Endodermal cell (in vitro differentiated cells): ENCODE results near the gene AKR1B1. TPM values are rescaled to one million over a fixed set of nuclear protein-coding genes. Genes with fewer than 3 reads are reported as not detected.
A peak's percentile ranks its signal among the peaks of the same experiment; 100 is the strongest.

Experiments used
- DNase-seq: peaks from one replicate; pipeline ENCODE4 v3.0.0-alpha.2; 2017
- H3K27ac ChIP-seq: 2 replicates; pipeline ENCODE4 v1.5.1; 2013; ENCODE audit warnings: mild to moderate bottlenecking, low read depth, low read length, moderate library complexity
- H3K27me3 ChIP-seq: 2 replicates; pipeline ENCODE4 v1.6.1; 2013; ENCODE audit warnings: mild to moderate bottlenecking, low read length, moderate library complexity; ENCODE audit not compliant: insufficient read depth, control insufficient read depth, poor library complexity, severe bottlenecking
- H3K36me3 ChIP-seq: 2 replicates; pipeline ENCODE4 v1.7.0; 2013; ENCODE audit warnings: mild to moderate bottlenecking, low read length, moderate library complexity; ENCODE audit not compliant: control insufficient read depth, insufficient read depth
- H3K4me1 ChIP-seq: one replicate; pipeline ENCODE4 v1.7.0; 2013; ENCODE audit warnings: low read length; ENCODE audit not compliant: control insufficient read depth, insufficient read depth
- H3K4me3 ChIP-seq: 2 replicates; pipeline ENCODE4 v1.5.1; 2013; ENCODE audit warnings: mild to moderate bottlenecking, low read length, moderate library complexity
- H3K9ac ChIP-seq: 2 replicates; pipeline ENCODE4 v1.6.1; 2013; ENCODE audit warnings: mild to moderate bottlenecking, low read length, moderate library complexity; ENCODE audit not compliant: poor library complexity, severe bottlenecking; ENCODE audit errors: extremely low read depth
- H3K9me3 ChIP-seq: 2 replicates; pipeline ENCODE4 v1.6.1; 2013; ENCODE audit warnings: mild to moderate bottlenecking, low read length, moderate library complexity; ENCODE audit not compliant: control insufficient read depth
- H3K27ac Mint-ChIP-seq: 2 replicates; pipeline ENCODE4 v1.8.0; 2020; ENCODE audit warnings: mixed read lengths
- H3K27me3 Mint-ChIP-seq: 2 replicates; pipeline ENCODE4 v1.8.0; 2021; ENCODE audit warnings: mild to moderate bottlenecking, mixed read lengths; ENCODE audit not compliant: insufficient read depth
- H3K36me3 Mint-ChIP-seq: 2 replicates; pipeline ENCODE4 v1.8.0; 2020; ENCODE audit warnings: low read depth, mixed read lengths
- H3K4me1 Mint-ChIP-seq: 2 replicates; pipeline ENCODE4 v1.8.0; 2020; ENCODE audit warnings: mixed read lengths
- H3K4me3 Mint-ChIP-seq: 2 replicates; pipeline ENCODE4 v1.8.0; 2020; ENCODE audit warnings: mild to moderate bottlenecking, moderate library complexity, mixed read lengths
- H3K9me3 Mint-ChIP-seq: 2 replicates; pipeline ENCODE4 v1.8.0; 2020; ENCODE audit warnings: mild to moderate bottlenecking, mixed read lengths
- WGBS, 2 experiments: methylation state at CpG; one replicate each; pipeline versions ENCODE4 v1.1.5 to v1.1.7; 2013; ENCODE audit warnings: missing lambda C conversion rate in 2 of 2, mixed read lengths in 1 of 2; ENCODE audit not compliant: insufficient coverage in 1 of 2, insufficient read length in 1 of 2; 5-methylcytosine and 5-hydroxymethylcytosine counted together
- total RNA-seq, 2 donors: library from RNA; stranded (reverse); fragmentation: NEBNext Ultra II Directional in 1 of 2; extraction: Animal tissue kit (Norgen Biotek cat#: 25700) in 1 of 2; gene quantifications; 2 replicates in 1 of 2; 3 replicates in 1 of 2; pipeline ENCODE4 v1.2.1, GENCODE V29; 2021
- TF ChIP-seq, protein P1 (sequence below): fragments of 200-600 bp; sonication (generic); conservative IDR thresholded peaks from 2 replicates; pipeline ENCODE4 v1.5.0; 2021; ENCODE audit warnings: antibody characterized with exemption, mild to moderate bottlenecking

AKR1B1 gene
- total RNA-seq, 2 donors from 2014 or later: 152 to 216 TPM

DNA sequence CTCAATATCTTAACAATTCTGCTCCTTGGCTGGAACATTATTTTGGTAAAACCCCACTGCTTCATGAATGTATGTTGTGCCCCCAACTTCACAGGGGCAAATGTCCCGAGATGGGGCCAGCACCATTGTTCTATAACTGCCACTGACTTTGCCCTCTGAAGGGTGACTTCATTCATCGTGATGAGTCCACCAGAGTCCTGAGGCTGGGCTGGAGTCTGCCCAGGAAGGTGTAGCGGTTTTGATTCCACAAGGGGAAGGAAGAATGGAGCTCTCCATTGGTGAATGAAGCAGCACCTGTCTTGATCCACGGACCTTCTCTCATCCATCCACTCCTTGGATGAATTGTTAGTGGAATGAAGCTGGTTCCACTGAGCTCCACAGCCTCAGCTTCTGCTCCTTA, 18.4 kb downstream of the AKR1B1 start:
- Histone ChIP-seq H3K27me3 (no peaks in the 10 kb centered on the region), H3K4me3 (no peak overlapping the region), H3K9me3 (peaks cover 19% of the 10 kb centered on the region), H3K4me1 (no peaks in the 10 kb centered on the region), H3K36me3 (peaks cover 53% of the 10 kb centered on the region), H3K27ac (no peak overlapping the region), H3K9ac (no peak overlapping the region)
- WGBS, 2 experiments: 90 to 94% methylated on average over 4 of the region's 4 CpGs
- Mint-ChIP-seq H3K9me3 (peaks cover 11% of the 10 kb centered on the region), H3K4me3 (no peak overlapping the region), H3K27me3 (peaks cover 6% of the 10 kb centered on the region), H3K36me3 (peaks cover 59% of the 10 kb centered on the region), H3K27ac (no peak overlapping the region), H3K4me1 (no peaks in the 10 kb centered on the region)
- DNase-seq: peak; percentile 24
- TF ChIP-seq, protein P1, sequence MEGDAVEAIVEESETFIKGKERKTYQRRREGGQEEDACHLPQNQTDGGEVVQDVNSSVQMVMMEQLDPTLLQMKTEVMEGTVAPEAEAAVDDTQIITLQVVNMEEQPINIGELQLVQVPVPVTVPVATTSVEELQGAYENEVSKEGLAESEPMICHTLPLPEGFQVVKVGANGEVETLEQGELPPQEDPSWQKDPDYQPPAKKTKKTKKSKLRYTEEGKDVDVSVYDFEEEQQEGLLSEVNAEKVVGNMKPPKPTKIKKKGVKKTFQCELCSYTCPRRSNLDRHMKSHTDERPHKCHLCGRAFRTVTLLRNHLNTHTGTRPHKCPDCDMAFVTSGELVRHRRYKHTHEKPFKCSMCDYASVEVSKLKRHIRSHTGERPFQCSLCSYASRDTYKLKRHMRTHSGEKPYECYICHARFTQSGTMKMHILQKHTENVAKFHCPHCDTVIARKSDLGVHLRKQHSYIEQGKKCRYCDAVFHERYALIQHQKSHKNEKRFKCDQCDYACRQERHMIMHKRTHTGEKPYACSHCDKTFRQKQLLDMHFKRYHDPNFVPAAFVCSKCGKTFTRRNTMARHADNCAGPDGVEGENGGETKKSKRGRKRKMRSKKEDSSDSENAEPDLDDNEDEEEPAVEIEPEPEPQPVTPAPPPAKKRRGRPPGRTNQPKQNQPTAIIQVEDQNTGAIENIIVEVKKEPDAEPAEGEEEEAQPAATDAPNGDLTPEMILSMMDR: no peak

DNA sequence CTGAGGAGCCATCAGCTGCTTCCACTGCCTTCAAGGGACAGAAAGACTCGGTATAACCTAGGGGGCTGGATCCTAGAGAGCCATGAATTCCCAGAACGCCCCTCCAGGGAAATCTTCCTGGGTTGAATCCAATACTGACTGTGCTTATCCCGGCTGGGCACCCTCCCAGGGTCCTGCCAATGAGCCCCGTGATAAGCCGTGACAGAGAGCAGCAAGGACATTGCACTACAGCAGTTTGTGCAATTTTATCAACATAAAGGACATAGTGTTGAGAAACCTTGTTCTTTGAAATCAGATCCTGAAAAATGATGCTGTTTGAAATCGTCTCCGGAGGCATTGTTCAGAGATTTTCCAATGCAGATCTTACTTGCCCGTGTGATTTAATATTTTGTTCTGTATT, 18.8 kb downstream of the AKR1B1 start:
- peaks cover 11% of the 10 kb centered on the region for H3K9me3 Mint-ChIP-seq
- Histone ChIP-seq H3K27ac (no peak overlapping the region), H3K4me3 (no peak overlapping the region), H3K4me1 (no peaks in the 10 kb centered on the region), H3K9ac (no peak overlapping the region), H3K27me3 (no peaks in the 10 kb centered on the region), H3K9me3 (peaks cover 19% of the 10 kb centered on the region), H3K36me3 (peaks cover 48% of the 10 kb centered on the region)
- H3K27ac Mint-ChIP-seq: no peak overlapping the region
- no peak for DNase-seq
- no peaks in the 10 kb centered on the region for H3K4me1 Mint-ChIP-seq
- 95 to 100% methylated on average over 8 of the region's 8 CpGs for WGBS, 2 experiments
- H3K36me3 Mint-ChIP-seq: peaks cover 55% of the 10 kb centered on the region
- no peak overlapping the region for H3K4me3 Mint-ChIP-seq
- peaks cover 6% of the 10 kb centered on the region for H3K27me3 Mint-ChIP-seq
- TF ChIP-seq, protein P1: no peak

DNA sequence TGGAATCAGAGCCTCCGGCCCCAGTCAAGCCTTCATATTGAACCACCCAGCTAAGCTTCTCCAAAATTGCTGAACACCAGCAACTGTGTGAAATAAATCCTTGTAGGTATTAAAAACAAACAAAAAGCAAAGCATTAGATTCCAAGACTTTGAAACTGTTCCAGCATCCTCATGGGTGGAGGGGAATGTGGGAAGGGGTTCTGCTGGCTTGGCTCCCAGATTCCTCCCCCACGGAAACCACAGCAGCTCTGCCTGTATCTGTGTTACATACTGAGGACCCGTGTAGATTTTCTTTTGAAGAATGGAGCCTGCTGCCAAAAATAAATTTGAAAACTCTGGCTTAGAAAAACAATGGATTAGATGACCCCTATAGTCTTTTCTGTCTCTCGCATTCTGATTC, 20.0 kb downstream of the AKR1B1 start:
- Histone ChIP-seq H3K9me3 (peaks cover 19% of the 10 kb centered on the region), H3K4me1 (no peaks in the 10 kb centered on the region), H3K36me3 (peaks cover 37% of the 10 kb centered on the region), H3K4me3 (no peak overlapping the region), H3K27me3 (no peaks in the 10 kb centered on the region), H3K27ac (no peak overlapping the region), H3K9ac (no peak overlapping the region)
- no peak overlapping the region for H3K27ac Mint-ChIP-seq
- peaks cover 11% of the 10 kb centered on the region for H3K9me3 Mint-ChIP-seq
- no peaks in the 10 kb centered on the region for H3K4me1 Mint-ChIP-seq
- TF ChIP-seq, protein P1: no peak
- WGBS, 2 experiments: 94 to 100% methylated on average over 2 to 4 of the region's 4 CpGs
- peaks cover 45% of the 10 kb centered on the region for H3K36me3 Mint-ChIP-seq
- no peak overlapping the region for H3K4me3 Mint-ChIP-seq
- H3K27me3 Mint-ChIP-seq: peaks cover 6% of the 10 kb centered on the region
- no peak for DNase-seq
